ENCODE data around the gene PSEN1. TPM values are rescaled to one million over a fixed set of nuclear protein-coding genes. Genes with fewer than 3 reads are reported as not detected.

The PSEN1 gene
- total RNA-seq, 3 donors from 2014 or later, result 93.8 to 147 (median 100.0) TPM

DNA sequence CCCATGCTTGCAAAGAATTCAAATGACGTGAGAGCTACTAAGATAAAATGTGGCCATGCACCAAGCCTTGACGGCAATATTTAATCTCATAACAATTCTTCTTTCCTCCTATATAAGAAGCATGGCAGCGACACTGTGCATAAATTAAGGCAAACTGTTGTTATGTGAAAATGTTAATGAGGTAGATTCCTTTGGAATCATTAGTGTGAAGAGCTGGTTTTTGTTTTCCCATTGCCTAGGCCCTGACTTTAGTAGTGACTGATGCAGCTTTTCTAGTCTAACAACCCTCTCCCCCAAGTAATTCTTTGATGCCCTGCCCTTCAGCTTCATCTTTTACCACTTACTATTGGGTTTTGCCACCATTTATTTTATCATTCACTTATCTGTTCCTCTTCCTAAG is 10.6 kb upstream of the PSEN1 start:
- no peak for DNase-seq
- no peaks in the 10 kb centered on the region for H3K4me1 ChIP-seq (ENCODE audit: low read depth)
- H3K4me3 ChIP-seq, result no peak overlapping the region
- intact Hi-C loops (cut with DNase I, micrococcal nuclease), result no loop called here
- TF ChIP-seq, protein P1, sequence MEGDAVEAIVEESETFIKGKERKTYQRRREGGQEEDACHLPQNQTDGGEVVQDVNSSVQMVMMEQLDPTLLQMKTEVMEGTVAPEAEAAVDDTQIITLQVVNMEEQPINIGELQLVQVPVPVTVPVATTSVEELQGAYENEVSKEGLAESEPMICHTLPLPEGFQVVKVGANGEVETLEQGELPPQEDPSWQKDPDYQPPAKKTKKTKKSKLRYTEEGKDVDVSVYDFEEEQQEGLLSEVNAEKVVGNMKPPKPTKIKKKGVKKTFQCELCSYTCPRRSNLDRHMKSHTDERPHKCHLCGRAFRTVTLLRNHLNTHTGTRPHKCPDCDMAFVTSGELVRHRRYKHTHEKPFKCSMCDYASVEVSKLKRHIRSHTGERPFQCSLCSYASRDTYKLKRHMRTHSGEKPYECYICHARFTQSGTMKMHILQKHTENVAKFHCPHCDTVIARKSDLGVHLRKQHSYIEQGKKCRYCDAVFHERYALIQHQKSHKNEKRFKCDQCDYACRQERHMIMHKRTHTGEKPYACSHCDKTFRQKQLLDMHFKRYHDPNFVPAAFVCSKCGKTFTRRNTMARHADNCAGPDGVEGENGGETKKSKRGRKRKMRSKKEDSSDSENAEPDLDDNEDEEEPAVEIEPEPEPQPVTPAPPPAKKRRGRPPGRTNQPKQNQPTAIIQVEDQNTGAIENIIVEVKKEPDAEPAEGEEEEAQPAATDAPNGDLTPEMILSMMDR (IDR thresholded peaks at IDR 0.05), result no peak
- ATAC-seq, result no peak
- no peaks in the 10 kb centered on the region for H3K9me3 ChIP-seq
- H3K36me3 ChIP-seq (ENCODE audit: low read depth), result no peaks in the 10 kb centered on the region

DNA sequence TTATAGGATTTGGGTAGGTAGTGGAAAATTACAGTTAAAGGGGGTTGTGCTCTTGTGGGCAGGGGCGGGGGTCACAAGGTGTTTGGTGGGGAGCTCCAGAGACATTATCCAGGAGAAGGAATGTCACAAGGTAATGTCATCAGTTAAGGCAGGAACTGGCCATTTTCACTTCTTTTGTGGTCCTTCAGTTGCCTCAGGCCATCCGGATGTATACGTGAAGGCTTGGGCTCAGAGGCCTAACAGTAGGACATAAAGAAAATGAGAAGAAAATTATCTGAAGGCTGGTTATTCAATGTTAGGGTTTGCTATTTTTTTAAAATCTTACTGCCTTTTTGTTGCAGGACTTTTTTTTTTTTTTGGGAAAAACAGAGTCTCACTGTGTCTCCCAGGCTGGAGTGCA is 2.5 kb upstream of the PSEN1 start:
- Histone ChIP-seq H3K9me3 (peaks cover 14% of the 10 kb centered on the region), H3K36me3 (ENCODE audit: low read depth) (no peaks in the 10 kb centered on the region), H3K4me1 (ENCODE audit: low read depth) (peaks cover 14% of the 10 kb centered on the region), H3K4me3 (no peak overlapping the region)
- intact Hi-C loops (cut with DNase I, micrococcal nuclease), result no loop called here
- DNase-seq (no peak), ATAC-seq (no peak)
- TF ChIP-seq, protein P1 (IDR thresholded peaks at IDR 0.05), result no peak

DNA sequence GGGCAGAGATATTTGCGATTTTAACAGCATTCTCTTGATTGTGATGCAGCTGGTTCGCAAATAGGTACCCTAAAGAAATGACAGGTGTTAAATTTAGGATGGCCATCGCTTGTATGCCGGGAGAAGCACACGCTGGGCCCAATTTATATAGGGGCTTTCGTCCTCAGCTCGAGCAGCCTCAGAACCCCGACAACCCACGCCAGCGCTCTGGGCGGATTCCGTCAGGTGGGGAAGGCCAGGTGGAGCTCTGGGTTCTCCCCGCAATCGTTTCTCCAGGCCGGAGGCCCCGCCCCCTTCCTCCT is 271 bp upstream of the PSEN1 start:
- no peak for DNase-seq
- TF ChIP-seq, protein P1 (IDR thresholded peaks at IDR 0.05), result no peak
- H3K4me1 ChIP-seq (ENCODE audit: low read depth), result peaks cover 14% of the 10 kb centered on the region
- intact Hi-C loops (cut with DNase I, micrococcal nuclease), result no loop called here
- ATAC-seq, result no peak
- no peaks in the 10 kb centered on the region for H3K36me3 ChIP-seq (ENCODE audit: low read depth)
- H3K4me3 ChIP-seq, result peak overlapping the region; percentile 81
- peaks cover 14% of the 10 kb centered on the region for H3K9me3 ChIP-seq

DNA sequence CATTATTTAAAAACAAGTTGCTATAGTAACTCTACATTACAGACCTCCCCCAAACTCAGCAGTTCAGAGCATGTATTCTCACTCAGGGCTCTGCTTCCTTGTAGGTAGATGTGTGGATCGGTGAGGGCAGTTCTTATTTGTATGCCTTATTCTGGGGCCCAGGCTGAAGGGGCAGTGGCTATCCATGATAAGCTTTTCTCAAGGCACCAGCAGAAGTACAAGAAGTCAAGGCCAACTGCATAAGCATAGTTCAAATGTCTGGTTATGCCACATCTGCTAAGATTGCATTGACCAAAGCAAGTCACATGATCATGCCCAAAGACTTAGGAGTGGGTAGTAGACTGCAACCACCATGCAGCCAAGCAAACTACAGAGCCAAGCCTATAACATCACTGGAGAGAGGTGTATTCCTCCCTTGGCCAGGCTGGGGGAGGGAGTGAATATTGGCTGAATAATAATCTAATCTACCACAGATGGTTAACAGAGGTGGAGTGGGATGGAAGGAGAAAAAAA is 4.6 kb downstream of the PSEN1 start:
- DNase-seq, result no peak
- H3K9me3 ChIP-seq, result no peaks in the 10 kb centered on the region
- H3K4me3 ChIP-seq, result no peak overlapping the region
- TF ChIP-seq, protein P1 (IDR thresholded peaks at IDR 0.05), result no peak
- no peak for ATAC-seq
- no peaks in the 10 kb centered on the region for H3K36me3 ChIP-seq (ENCODE audit: low read depth)
- intact Hi-C loops (cut with DNase I, micrococcal nuclease), result no loop called here
- peaks cover 14% of the 10 kb centered on the region for H3K4me1 ChIP-seq (ENCODE audit: low read depth)

DNA sequence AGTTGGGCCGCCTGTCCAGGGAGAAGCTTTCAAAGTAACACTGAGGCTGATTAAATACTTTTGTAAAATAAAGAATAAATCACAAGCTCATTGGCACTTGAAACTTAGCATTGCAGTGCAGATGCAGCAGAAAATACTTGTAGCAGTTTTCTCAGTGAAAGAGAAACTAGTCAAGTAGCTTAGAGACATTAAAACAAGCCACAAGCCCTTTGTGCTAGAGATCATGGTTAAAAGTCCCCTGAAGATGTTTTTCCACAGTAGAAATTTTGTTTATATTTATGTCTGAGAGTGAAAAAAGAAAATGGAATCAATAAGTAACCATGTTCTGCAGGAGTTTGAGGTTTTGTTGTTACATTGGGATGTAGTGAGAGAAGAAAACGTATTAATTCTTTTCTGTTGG is 5.9 kb downstream of the PSEN1 start:
- intact Hi-C loops (cut with DNase I, micrococcal nuclease), result no loop called here
- no peak for ATAC-seq

More for the DNA sequence above, 5.9 kb downstream of the PSEN1 start:
- no peak for DNase-seq
- Histone ChIP-seq H3K4me1 (ENCODE audit: low read depth) (peaks cover 11% of the 10 kb centered on the region), H3K9me3 (no peaks in the 10 kb centered on the region), H3K36me3 (ENCODE audit: low read depth) (no peaks in the 10 kb centered on the region), H3K4me3 (no peak overlapping the region)
- TF ChIP-seq, protein P1 (IDR thresholded peaks at IDR 0.05), result no peak

All from mucosa of descending colon (tissue), 3 donors.